Panc1 (cell line): Measurements from ENCODE around the gene TEX51. TPM values are rescaled to one million over a fixed set of nuclear protein-coding genes. Genes with fewer than 3 reads are reported as not detected.

ENCODE experiments used
- ATAC-seq: fragments of 200-7000 bp; cut with Tn5 transposase; 2 replicates; pipeline ENCODE4 v1.9.1; 2020; ENCODE audit warnings: mild to moderate bottlenecking, moderate library complexity
- BruUV-seq: library from RNA; stranded (reverse); fragments of 400-500 nt; replicated peaks from 2 replicates; lab custom pipeline; 2021; lab: Mats Ljungman, UMichigan
- CTCF ChIA-PET: fragments of 300-600 bp; sonication (Branson Sonifier 250); formaldehyde crosslinking; loops from one replicate; lab custom pipeline; 2022; ENCODE audit warnings: antibody characterized with exemption; lab: Charles Lee
- POLR2A ChIA-PET: fragments of 300-600 bp; sonication (Branson Sonifier 250); formaldehyde crosslinking; loops from one replicate; lab custom pipeline; 2022; ENCODE audit warnings: antibody characterized with exemption; lab: Charles Lee
- DNase-seq: peaks from one replicate; pipeline ENCODE4 v3.0.0-alpha.2; 2010; ENCODE audit warnings: low read depth, low spot score
- H3K27ac ChIP-seq: 2 replicates; pipeline ENCODE4 v1.5.1; 2011; ENCODE audit warnings: mild to moderate bottlenecking, low read length, inconsistent platforms
- H3K27me3 ChIP-seq: fragments of 200-500 bp; sonication (Bioruptor generic); 2 replicates; pipeline ENCODE4 v1.6.0; 2014; ENCODE audit warnings: low read length, inconsistent platforms; ENCODE audit not compliant: control insufficient read depth, insufficient read depth
- H3K36me3 ChIP-seq: fragments of 200-500 bp; sonication (Bioruptor generic); 2 replicates; pipeline ENCODE4 v1.5.1; 2014; ENCODE audit warnings: inconsistent platforms, mild to moderate bottlenecking, low read length, moderate library complexity; ENCODE audit not compliant: control insufficient read depth, insufficient read depth
- H3K4me1 ChIP-seq: 2 replicates; pipeline ENCODE4 v1.5.1; 2011; ENCODE audit warnings: inconsistent platforms, mild to moderate bottlenecking, low read length, moderate library complexity; ENCODE audit not compliant: control insufficient read depth, insufficient read depth
- H3K4me3 ChIP-seq, 2 experiments: 2 replicates each; pipeline ENCODE4 v1.5.1; 2011 to 2012; ENCODE audit warnings: low read depth in 2 of 2, low read length in 2 of 2, mild to moderate bottlenecking in 2 of 2, inconsistent platforms in 1 of 2, moderate library complexity in 1 of 2
- H3K9me3 ChIP-seq: fragments of 200-500 bp; sonication (Bioruptor generic); 2 replicates; pipeline ENCODE4 v1.5.1; 2014; ENCODE audit warnings: low read depth, mild to moderate bottlenecking, inconsistent platforms, low read length, moderate library complexity; ENCODE audit not compliant: control insufficient read depth, insufficient read depth
- CTCF ChIP-seq: fragments of 450-650 bp; IDR thresholded peaks from 2 replicates; pipeline ENCODE4 v1.5.1; 2017; ENCODE audit warnings: mild to moderate bottlenecking
- POLR2AphosphoS5 ChIP-seq: IDR thresholded peaks from 2 replicates; pipeline ENCODE4 v1.6.1; 2012; ENCODE audit warnings: mild to moderate bottlenecking, low read depth, low read length, moderate library complexity
- REST ChIP-seq, 2 experiments: IDR thresholded peaks; 2 replicates each; pipeline ENCODE4 v1.6.1; 2011 to 2012; ENCODE audit warnings: low read depth in 2 of 2, control low read depth in 1 of 2, low read length in 1 of 2, mild to moderate bottlenecking in 1 of 2, moderate library complexity in 1 of 2; ENCODE audit not compliant: insufficient read depth in 1 of 2
- SIN3A ChIP-seq: IDR thresholded peaks from 2 replicates; pipeline ENCODE4 v1.6.1; 2012; ENCODE audit warnings: low read depth, mild to moderate bottlenecking, low read length, moderate library complexity, borderline replicate concordance; ENCODE audit not compliant: insufficient read depth
- TCF7L2 ChIP-seq: IDR thresholded peaks from 2 replicates; pipeline ENCODE4 v1.6.1; 2011; ENCODE audit warnings: mild to moderate bottlenecking, low read depth, low read length, inconsistent platforms
- in situ Hi-C: cut with HindIII; loops from 2 replicates; pipeline ENCODE4 v1.10.0; 2016; ENCODE audit warnings: low sequenced_read_pairs, low pct_unique_long_range_greater_than_20kb
- intact Hi-C: fragments of 100-400 bp; cut with micrococcal nuclease; formaldehyde crosslinking; loops from one replicate; pipeline ENCODE4 v1.10.0; 2022; ENCODE audit not compliant: unreplicated experiment
- total RNA-seq: library from RNA; stranded (reverse); gene quantifications from one replicate; pipeline ENCODE4 v1.2.1, GENCODE V29; 2021; ENCODE audit not compliant: unreplicated experiment

The TEX51 gene
- total RNA-seq, 1 experiment from 2014 or later = not detected

GRCh38 chr2:126858013-126858412 is 40.7 kb upstream of the TEX51 start:
- CTCF ChIA-PET = no interaction called here
- H3K27ac ChIP-seq = no peak overlapping the region
- in situ Hi-C loops = no loop called here
- no peak overlapping the region for H3K4me3 ChIP-seq
- POLR2A ChIA-PET = no interaction called here
- DNase-seq = no peak
- H3K4me1 ChIP-seq = no peaks in the 10 kb centered on the region
- H3K9me3 ChIP-seq = no peaks in the 10 kb centered on the region
- no TSS peak for BruUV-seq
- ATAC-seq = no peak
- H3K36me3 ChIP-seq = no peaks in the 10 kb centered on the region
- TF ChIP-seq SIN3A (no peak), REST (IDR thresholded peaks at IDR 0.05; ENCODE audit: insufficient read depth in 1 of 2, low read depth in 2 of 2, low read length in 1 of 2) (no peak), CTCF (no peak), TCF7L2 (no peak), POLR2AphosphoS5 (no peak)
- no peaks in the 10 kb centered on the region; the same call in none of the 2 replicates for H3K27me3 ChIP-seq
- intact Hi-C loops = no loop called here

DNA sequence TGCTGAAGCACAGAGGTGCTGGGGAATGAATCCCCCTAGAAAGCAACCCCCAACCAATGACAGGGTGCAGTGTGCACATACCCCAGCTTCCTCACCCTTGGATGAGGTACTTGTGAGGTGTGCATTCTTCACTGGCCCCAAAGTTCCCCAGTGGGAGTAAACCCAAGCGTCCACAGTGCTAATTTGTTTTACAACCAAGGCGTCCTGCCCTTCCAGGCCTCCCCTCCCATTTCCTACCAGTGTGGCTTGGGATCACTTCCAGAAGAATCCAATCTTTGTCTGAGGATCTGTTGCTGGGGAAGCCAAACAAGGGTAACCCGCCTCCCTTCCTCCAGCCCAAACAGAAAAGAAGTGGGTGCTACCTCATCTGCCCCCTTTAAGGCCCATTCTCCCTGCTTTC is 40.3 kb upstream of the TEX51 start:
- in situ Hi-C loops = no loop called here
- no peaks in the 10 kb centered on the region for H3K9me3 ChIP-seq
- no peak for TF ChIP-seq REST (IDR thresholded peaks at IDR 0.05; ENCODE audit: insufficient read depth in 1 of 2, low read depth in 2 of 2, low read length in 1 of 2)
- no peak for TF ChIP-seq SIN3A
- no peak for TF ChIP-seq CTCF
- TF ChIP-seq TCF7L2 = no peak
- no peak for TF ChIP-seq POLR2AphosphoS5
- ATAC-seq (no peak), DNase-seq (no peak)
- no peaks in the 10 kb centered on the region for H3K36me3 ChIP-seq
- intact Hi-C loops = no loop called here
- no peaks in the 10 kb centered on the region; the same call in none of the 2 replicates for H3K27me3 ChIP-seq
- no peak overlapping the region for H3K4me3 ChIP-seq
- no TSS peak for BruUV-seq
- ChIA-PET POLR2A (no interaction called here), CTCF (no interaction called here)
- no peak overlapping the region for H3K27ac ChIP-seq
- H3K4me1 ChIP-seq = no peaks in the 10 kb centered on the region
